ENCODE data around the gene MBD6. TPM values are rescaled to one million over a fixed set of nuclear protein-coding genes. Genes with fewer than 3 reads are reported as not detected.
A peak's percentile ranks its signal among the peaks of the same experiment; 100 is the strongest.

The MBD6 gene
- total RNA-seq, 4 donors from 2014 or later = 38.0 to 144 (median 71.5) TPM

DNA sequence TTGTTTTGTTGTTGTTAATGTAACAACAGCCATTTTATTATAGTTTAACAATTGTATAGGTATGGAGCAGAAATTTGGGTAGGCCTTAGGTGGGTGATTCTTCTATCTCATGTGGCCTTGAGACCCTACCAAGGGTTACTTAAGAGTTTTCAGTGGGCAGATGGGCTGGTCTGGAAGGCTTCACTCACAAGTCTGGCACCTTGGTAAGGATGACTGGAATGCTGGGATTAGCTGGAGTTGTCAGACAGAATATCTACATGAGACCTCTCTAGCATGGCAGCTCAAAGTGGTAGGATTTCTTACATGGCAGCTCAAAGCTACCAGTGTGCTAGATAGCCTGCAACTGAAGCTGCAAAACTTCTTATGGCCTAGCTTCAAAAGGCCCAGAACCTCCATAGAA, 36.9 kb upstream of the MBD6 start:
- no peak overlapping the region for H3K27ac ChIP-seq
- no peaks in the 10 kb centered on the region for H3K27me3 ChIP-seq
- H3K9me3 ChIP-seq = no peaks in the 10 kb centered on the region
- peaks cover 0 to 9% (median 5%) of the 10 kb centered on the region in 4 donors for H3K4me1 ChIP-seq
- H3K4me3 ChIP-seq = no peak overlapping the region
- peaks cover 0 to 11% (median 0%) of the 10 kb centered on the region in 3 donors for H3K36me3 ChIP-seq
- DNase-seq = no peak
- no peak for TF ChIP-seq POLR2A (IDR thresholded peaks at IDR 0.05)
- TF ChIP-seq, protein P1, sequence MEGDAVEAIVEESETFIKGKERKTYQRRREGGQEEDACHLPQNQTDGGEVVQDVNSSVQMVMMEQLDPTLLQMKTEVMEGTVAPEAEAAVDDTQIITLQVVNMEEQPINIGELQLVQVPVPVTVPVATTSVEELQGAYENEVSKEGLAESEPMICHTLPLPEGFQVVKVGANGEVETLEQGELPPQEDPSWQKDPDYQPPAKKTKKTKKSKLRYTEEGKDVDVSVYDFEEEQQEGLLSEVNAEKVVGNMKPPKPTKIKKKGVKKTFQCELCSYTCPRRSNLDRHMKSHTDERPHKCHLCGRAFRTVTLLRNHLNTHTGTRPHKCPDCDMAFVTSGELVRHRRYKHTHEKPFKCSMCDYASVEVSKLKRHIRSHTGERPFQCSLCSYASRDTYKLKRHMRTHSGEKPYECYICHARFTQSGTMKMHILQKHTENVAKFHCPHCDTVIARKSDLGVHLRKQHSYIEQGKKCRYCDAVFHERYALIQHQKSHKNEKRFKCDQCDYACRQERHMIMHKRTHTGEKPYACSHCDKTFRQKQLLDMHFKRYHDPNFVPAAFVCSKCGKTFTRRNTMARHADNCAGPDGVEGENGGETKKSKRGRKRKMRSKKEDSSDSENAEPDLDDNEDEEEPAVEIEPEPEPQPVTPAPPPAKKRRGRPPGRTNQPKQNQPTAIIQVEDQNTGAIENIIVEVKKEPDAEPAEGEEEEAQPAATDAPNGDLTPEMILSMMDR (IDR thresholded peaks at IDR 0.05) = no peak

GRCh38 chr12:57487055-57487596, 35.5 kb upstream of the MBD6 start:
- Histone ChIP-seq H3K4me3 (peak overlapping the region; percentile 69 to 75 (median 71)), H3K27me3 (no peaks in the 10 kb centered on the region), H3K4me1 (peaks cover 0 to 9% (median 3%) of the 10 kb centered on the region in 4 donors), H3K27ac (peak overlapping the region in 3 of 4 donors; percentile 6 to 84 (median 26)), H3K9me3 (no peaks in the 10 kb centered on the region), H3K36me3 (peaks cover 0 to 23% (median 0%) of the 10 kb centered on the region in 3 donors)
- TF ChIP-seq POLR2A (IDR thresholded peaks at IDR 0.05) = no peak
- TF ChIP-seq, protein P1 (IDR thresholded peaks at IDR 0.05) = no peak
- DNase-seq = peak in 1 of 3 donors; percentile 25

GRCh38 chr12:57487597-57488401, 34.8 kb upstream of the MBD6 start, which contains the start of gene MARS1:
MARS1 (plus strand) TSS chr12:57488068; CDS start chr12:57488091, 23 bp downstream.
- Histone ChIP-seq H3K27me3 (no peaks in the 10 kb centered on the region), H3K4me1 (peaks cover 0 to 9% (median 3%) of the 10 kb centered on the region in 4 donors), H3K27ac (peak within 1 kb of the TSS; percentile 75 to 84 (median 82)), H3K36me3 (peaks cover 0 to 29% (median 0%) of the 10 kb centered on the region in 3 donors), H3K4me3 (peak within 1 kb of the TSS; percentile 69 to 75 (median 71)), H3K9me3 (no peaks in the 10 kb centered on the region)
- peak; percentile 93 to 98 (median 96) for DNase-seq
- TF ChIP-seq, protein P1 (IDR thresholded peaks at IDR 0.05) = peak in 3 of 6 experiments; percentile 12 to 14 (median 13)
- peak; percentile 40 to 53 for TF ChIP-seq POLR2A (IDR thresholded peaks at IDR 0.05)

DNA sequence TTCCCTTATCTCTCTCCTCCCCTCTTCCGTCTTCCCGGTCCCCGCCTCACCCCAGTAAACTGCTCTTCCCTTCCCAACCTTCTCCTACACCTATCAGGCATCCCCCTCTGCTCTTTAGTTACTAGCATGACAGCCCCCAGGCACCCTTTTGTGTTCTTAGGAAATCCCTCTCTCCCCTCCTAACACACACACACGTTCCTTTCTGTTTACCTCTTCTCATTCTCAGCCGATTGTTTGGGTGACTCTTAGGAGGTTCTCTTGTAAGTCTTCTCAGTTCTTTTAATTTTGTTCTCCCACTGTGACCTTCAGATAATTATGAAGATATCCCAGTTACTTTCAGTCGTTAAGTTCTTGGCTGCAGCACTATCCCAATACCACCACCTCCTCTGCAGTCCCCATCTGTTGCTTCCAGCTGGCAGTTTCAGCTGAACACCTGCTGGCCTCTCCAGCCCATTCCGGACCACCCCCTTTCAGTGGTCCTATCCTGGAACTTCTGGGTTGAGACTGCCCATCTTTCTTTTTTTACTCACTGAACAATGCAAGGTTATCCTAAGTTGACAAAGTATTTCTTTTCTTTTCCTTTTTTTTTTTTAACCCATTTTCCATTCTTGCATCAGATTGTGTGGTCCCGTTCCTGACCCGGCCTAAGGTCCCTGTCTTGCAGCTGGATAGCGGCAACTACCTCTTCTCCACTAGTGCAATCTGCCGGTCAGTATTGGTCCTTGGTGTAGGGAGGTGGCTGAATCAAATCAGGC, 34.0 kb upstream of the MBD6 start:
- DNase-seq = no peak
- Histone ChIP-seq H3K27ac (peak overlapping the region; percentile 75 to 84 (median 82)), H3K9me3 (no peaks in the 10 kb centered on the region), H3K4me3 (peak overlapping the region; percentile 69 to 75 (median 71)), H3K27me3 (no peaks in the 10 kb centered on the region), H3K36me3 (peaks cover 0 to 31% (median 0%) of the 10 kb centered on the region in 3 donors), H3K4me1 (peaks cover 0 to 9% (median 3%) of the 10 kb centered on the region in 4 donors)
- TF ChIP-seq, protein P1 (IDR thresholded peaks at IDR 0.05) = no peak
- TF ChIP-seq POLR2A (IDR thresholded peaks at IDR 0.05) = no peak

GRCh38 chr12:57489157-57489641, 33.4 kb upstream of the MBD6 start:
- Histone ChIP-seq H3K27ac (no peak overlapping the region), H3K36me3 (peaks cover 0 to 31% (median 0%) of the 10 kb centered on the region in 3 donors), H3K4me3 (peak overlapping the region in 1 of 4 donors; percentile 72), H3K4me1 (peaks cover 0 to 9% (median 3%) of the 10 kb centered on the region in 4 donors), H3K27me3 (no peaks in the 10 kb centered on the region), H3K9me3 (no peaks in the 10 kb centered on the region)
- no peak for DNase-seq
- no peak for TF ChIP-seq POLR2A (IDR thresholded peaks at IDR 0.05)
- TF ChIP-seq, protein P1 (IDR thresholded peaks at IDR 0.05) = no peak

Data from Peyer's patch (tissue), 4 donors.